ENCODE results near the gene GFRA1. TPM values are rescaled to one million over a fixed set of nuclear protein-coding genes. Genes with fewer than 3 reads are reported as not detected.
A peak's percentile ranks its signal among the peaks of the same experiment; 100 is the strongest.
"Not testable (repeated sequence)": the region's sequence is repeated elsewhere in the genome, so short reads cannot be mapped to it uniquely, and the experiment has no call there.

The GFRA1 gene
- polyA plus RNA-seq, 3 donors: 16.7 to 22.8 (median 22.4) TPM

GRCh38 chr10:116203661-116204060 lies 69.3 kb downstream of the GFRA1 start:
- DNase-seq: no peak

GRCh38 chr10:116201670-116202430 lies 71.2 kb downstream of the GFRA1 start:
- DNase-seq: no peak

DNA sequence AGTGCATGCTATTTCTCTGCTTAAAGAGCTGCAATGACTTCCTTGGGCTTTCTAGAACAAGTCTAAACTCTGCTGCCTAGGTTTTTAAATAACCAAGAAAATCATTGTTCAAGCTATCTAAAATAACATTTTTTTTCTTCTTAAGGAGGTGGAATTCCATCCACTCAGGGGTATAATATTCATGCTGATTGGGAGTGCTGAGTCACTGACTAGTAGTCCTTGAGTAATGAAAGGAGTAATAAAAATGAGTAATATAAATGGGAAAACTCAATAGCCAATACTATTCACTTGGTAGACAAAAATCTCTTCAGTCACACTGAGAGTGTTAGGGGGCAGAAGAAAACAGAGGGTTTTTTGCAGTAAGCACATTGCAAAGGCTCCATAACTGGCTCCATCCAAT lies 72.0 kb downstream of the GFRA1 start:
- no peak for DNase-seq

DNA sequence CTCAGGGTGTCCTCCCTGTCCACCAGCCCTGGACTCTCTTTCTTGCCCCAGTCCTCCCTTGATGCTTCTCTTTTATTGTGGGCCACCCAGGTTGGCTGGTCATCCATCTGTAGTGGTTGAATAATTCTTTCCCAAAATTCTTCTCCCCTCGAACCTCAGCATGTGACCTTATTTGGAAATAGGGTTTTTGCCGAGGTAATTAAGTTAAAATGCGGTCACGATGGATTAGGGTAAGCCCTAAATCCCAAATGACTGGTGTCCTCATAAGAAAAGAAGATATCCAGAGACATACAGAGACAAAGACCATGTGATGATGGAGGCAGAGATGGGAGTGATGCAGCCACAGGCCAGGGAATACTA lies 74.3 kb downstream of the GFRA1 start:
- no peak for DNase-seq

DNA sequence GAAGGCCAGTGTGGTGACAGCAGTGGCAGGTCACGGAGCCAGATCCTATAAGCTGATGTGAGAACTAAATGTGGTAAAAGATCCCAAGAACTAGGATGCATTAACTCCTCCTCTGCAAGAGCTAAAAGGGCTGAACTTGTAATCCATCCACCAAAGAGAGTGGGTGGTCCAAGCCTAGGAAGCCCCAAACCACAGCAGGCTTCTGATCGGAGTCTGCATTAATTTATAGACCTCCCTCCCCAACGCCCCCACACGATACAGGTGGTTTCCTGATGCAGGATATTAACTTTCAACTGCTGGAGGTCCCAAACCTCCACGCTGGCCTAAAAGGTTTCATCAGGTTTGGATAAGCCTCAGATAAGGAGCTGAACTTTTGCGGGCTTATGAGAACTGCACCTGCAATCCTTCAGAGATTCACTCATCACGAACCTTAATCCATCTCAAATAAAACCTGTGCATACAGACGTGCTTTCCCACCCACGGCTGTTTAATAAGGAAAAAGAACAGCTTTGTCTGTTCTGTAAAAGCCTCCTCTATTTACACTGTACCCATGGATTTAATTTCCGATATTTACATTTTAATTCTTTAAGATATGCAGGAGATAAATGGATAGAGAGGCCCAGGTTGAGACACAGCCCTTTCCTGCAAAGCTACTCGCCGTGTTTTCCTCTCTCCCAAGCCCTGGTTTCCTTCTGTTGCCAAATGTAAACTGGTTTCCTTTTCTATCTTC lies 74.9 kb downstream of the GFRA1 start:
- DNase-seq: no peak

GRCh38 chr10:116195583-116195982 lies 77.4 kb downstream of the GFRA1 start:
- DNase-seq: no peak

GRCh38 chr10:116195039-116195438 lies 78.0 kb downstream of the GFRA1 start:
- no peak for DNase-seq

GRCh38 chr10:116194061-116194460 lies 78.9 kb downstream of the GFRA1 start:
- DNase-seq: no peak

- no peak for DNase-seq
Measured at GRCh38 chr10:116190883-116191282, 82.1 kb downstream of the GFRA1 start.

DNA sequence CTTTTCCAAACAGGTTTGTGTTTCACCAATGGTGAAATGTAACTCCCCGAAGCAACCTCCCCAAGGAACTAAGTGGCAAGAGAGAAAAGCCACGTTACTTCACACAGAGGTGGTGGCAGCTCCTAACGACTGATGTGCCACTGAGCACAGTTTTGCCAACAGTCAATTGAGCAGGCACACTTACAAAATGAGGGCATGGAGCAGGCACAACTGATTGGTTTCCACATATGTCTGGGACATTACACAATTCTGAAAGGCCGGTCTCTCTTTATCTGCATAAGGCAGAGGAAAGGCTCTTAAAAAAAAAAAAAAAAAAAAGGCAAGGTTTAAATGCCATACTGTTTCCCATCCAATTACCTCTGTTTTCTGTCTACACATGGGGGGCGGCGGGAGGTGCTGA lies 86.7 kb downstream of the GFRA1 start:
- DNase-seq: no peak

DNA sequence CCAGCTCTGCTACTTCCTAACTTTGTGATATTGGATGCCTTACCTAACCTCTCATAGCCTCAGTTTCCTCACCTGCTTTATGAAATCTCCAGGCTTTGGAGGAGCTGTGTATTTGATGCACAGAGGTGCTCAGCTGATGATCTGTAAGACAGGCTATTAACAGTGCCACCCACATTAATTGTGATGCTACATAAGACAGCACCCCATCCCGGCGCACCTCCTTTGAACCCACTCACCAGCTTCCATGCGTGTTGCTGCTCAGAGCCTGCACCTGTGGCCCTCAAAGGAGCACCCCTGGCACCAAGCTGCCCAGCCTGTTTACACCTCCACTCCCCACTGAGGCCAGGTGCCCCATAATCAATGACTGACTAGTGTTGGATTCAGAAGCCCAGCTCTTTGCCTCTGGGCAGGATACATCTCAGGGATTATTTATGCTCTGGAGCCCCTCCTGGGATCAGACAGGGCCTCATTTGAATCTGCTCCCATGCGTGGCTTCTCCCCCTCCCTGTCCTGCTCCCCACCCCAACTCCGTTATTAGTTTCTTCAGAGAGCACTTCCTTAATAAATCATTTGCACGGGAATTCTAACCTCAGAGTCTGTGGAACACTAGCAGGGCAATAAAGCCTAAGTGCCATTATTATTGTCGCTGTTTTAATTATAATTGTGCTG lies 87.7 kb downstream of the GFRA1 start:
- DNase-seq: no peak

DNA sequence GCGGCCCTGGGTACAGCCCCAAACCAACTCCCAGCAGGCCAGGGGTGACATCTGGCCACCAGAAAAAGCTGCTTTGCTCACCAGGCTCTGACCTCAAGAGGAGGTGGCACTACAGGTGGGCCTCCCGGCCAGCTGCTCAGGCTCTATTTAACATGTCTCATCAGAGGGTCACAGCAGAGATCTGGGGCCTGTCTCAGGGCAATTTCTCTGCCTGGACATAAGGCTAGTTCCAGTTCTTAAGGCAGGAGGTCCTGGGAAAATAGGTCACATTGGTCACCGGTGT lies 88.6 kb downstream of the GFRA1 start:
- DNase-seq: no peak

- DNase-seq: peak; percentile 57
Measured at GRCh38 chr10:116183733-116184511, 89.1 kb downstream of the GFRA1 start.

DNA sequence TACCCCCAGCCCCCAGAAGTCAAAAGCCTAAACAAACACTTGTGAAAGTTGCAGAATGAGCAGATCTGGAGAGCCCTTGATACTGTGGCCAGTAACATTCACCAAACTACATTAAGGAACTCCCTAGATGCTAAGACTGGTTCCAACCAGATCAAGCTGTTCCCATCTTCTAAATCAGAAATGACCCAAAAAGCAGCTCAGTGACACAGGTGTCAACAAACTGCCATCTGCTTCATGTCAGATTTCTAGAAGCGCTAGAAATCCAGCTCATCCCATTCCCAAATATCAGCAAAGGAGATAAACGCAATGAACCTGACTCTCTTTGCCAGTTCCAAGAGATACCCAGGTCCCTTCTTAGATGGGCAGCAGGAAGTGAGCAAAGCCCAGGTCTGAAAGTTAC lies 90.6 kb downstream of the GFRA1 start:
- no peak for DNase-seq

DNA sequence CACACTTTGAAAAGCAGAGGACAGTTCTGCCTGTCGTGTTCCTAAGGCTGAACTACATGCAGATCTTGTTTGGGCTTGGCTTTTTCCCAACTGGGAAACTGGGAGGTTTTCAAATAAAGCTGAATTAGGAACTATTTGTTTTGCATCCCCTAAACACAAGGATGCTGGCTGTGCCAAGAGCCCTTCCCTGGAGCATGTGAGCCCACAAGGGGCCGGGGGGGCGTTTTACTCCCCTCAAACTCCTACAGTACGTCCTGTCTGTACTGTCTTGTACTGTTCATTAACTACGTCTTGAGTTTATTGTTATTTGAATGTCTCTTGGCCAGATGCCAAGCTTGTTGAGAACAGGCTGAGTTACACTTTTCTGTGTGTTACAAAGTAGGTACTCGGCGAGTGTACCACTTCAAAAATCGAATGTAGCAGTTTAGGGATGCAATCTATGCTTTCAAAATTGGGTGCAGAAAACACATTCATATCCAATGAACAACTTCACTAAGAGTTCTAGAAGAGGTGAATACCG lies 94.9 kb downstream of the GFRA1 start:
- no peak for DNase-seq

- DNase-seq: no peak
Measured at GRCh38 chr10:116175231-116175630, 97.8 kb downstream of the GFRA1 start.

DNA sequence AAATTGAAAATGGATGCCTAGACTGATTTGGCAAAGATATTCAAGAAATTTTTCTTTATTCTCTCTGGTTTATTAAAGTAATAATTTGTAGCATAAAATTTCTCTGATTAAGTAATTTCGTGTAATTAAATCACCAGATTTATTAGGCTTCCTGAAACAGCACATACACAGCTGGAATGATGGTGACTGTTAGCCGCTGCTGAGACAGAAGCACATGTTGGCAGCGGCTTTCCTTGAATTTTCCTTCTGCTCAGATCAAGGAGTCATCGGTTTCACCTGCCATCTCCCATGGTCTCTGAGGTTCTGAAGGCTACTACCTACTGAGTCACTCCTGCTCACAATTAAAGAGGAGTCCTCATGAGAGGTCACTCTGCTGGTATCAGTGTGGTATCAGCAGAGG lies 101.5 kb downstream of the GFRA1 start:
- DNase-seq: no peak

GRCh38 chr10:116170815-116171250 lies 102.2 kb downstream of the GFRA1 start:
- no peak for DNase-seq

GRCh38 chr10:116169782-116170445 lies 103.1 kb downstream of the GFRA1 start:
- no peak for DNase-seq

- no peak for DNase-seq
Measured at GRCh38 chr10:116168745-116169144, 104.3 kb downstream of the GFRA1 start.

DNA sequence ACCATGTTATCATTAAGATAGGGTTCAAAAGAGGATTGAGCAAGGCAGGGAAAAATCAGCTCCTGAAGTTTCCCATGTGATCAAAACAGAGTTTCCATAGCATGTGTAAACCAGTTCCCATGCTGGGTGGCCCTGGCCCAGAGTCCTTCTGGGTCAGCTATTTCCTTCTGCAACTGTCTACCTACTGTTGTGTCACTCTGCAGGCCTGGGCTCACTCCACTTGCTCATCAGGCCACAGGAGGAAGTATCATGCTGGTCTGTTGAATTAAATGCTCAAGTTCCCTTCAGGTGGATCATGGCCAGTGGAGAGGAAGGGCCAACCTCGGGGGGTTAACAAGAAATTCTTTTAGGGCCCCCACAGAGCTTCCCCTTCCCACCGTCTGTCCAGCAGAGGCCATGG lies 104.7 kb downstream of the GFRA1 start:
- DNase-seq: no peak

DNA sequence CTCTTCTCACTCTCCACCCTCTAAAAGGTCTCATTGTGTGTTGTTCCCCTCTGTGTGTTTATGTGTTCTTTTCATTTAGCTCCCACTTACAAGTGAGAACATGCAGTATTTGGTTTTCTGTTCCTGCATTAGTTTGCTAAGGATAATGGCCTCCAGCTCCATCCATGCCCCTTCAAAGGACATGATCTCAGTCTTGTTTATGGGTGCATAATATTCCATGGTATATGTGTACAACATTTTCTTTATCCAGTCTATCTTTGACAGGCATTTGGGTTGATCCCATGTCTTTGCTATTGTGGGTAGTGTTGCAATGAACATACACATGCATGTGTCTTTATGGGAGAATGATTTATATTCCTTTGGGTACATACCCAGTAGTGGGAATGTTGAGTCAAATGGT lies 107.1 kb downstream of the GFRA1 start:
- not testable (repeated sequence) for DNase-seq
